OCI-LY1 (cell line): Measurements from ENCODE around the gene NOP56.
"Not testable (repeated sequence)": the region's sequence is repeated elsewhere in the genome, so short reads cannot be mapped to it uniquely, and the experiment has no call there.

ENCODE experiments used
- H2AFZ ChIP-seq: fragments of 200-600 bp; sonication (generic), shearing (Covaris generic); 2 replicates; pipeline ENCODE4 v1.6.0; 2014; ENCODE audit warnings: antibody characterized with exemption, mild to moderate bottlenecking, low read length
- H3F3A ChIP-seq: fragments of 200-600 bp; sonication (generic), shearing (Covaris generic); 2 replicates; pipeline ENCODE4 v1.6.0; 2014; ENCODE audit warnings: mild to moderate bottlenecking, antibody characterized with exemption, low read length, moderate library complexity; ENCODE audit not compliant: insufficient read depth
- H3K27ac ChIP-seq: fragments of 200-600 bp; sonication (generic); 2 replicates; pipeline ENCODE4 v1.5.1; 2014; ENCODE audit warnings: low read length, mixed run types, mild to moderate bottlenecking, low read depth; ENCODE audit not compliant: poor library complexity, severe bottlenecking
- H3K27me3 ChIP-seq: fragments of 200-600 bp; sonication (generic); 2 replicates; pipeline ENCODE4 v1.6.0; 2014; ENCODE audit warnings: antibody characterized with exemption, mild to moderate bottlenecking, low read length, moderate library complexity; ENCODE audit not compliant: insufficient read depth
- H3K36me3 ChIP-seq: fragments of 200-600 bp; sonication (generic); 2 replicates; pipeline ENCODE4 v1.6.1; 2014; ENCODE audit warnings: mild to moderate bottlenecking, antibody characterized with exemption, low read length, moderate library complexity, mixed read lengths; ENCODE audit not compliant: insufficient read depth
- H3K4me1 ChIP-seq: fragments of 200-600 bp; sonication (generic); 2 replicates; pipeline ENCODE4 v1.5.1; 2014; ENCODE audit warnings: mild to moderate bottlenecking, low read length, moderate library complexity; ENCODE audit not compliant: insufficient read depth, severe bottlenecking
- H3K4me2 ChIP-seq: fragments of 200-600 bp; sonication (generic), shearing (Covaris generic); 2 replicates; pipeline ENCODE4 v1.6.1; 2014; ENCODE audit warnings: low read length
- H3K4me3 ChIP-seq: fragments of 200-600 bp; sonication (generic); 2 replicates; pipeline ENCODE4 v1.5.1; 2014; ENCODE audit warnings: low read length, low read depth, mild to moderate bottlenecking, mixed read lengths; ENCODE audit not compliant: poor library complexity, severe bottlenecking
- H3K79me2 ChIP-seq: fragments of 200-600 bp; shearing (Covaris generic); 2 replicates; pipeline ENCODE4 v1.6.1; 2016; ENCODE audit warnings: mixed run types, low read length, mixed read lengths; ENCODE audit not compliant: insufficient read depth
- H3K9ac ChIP-seq: fragments of 200-600 bp; sonication (generic), shearing (Covaris generic); 2 replicates; pipeline ENCODE4 v1.6.1; 2014; ENCODE audit warnings: mild to moderate bottlenecking, low read length, mixed read lengths
- H3K9me2 ChIP-seq: fragments of 200-600 bp; sonication (generic), shearing (Covaris generic); 2 replicates; pipeline ENCODE4 v1.6.1; 2014; ENCODE audit warnings: low read depth, mild to moderate bottlenecking, low read length, mixed read lengths
- H3K9me3 ChIP-seq: fragments of 200-600 bp; shearing (Covaris generic); 2 replicates; pipeline ENCODE4 v1.6.1; 2014; ENCODE audit warnings: low read length, mixed read lengths
- H4K20me1 ChIP-seq: fragments of 200-600 bp; sonication (generic), shearing (Covaris generic); 2 replicates; pipeline ENCODE4 v1.6.0; 2016; ENCODE audit warnings: mild to moderate bottlenecking, low read length; ENCODE audit not compliant: insufficient read depth
- CTCF ChIP-seq: fragments of 200-600 bp; sonication (generic), shearing (Covaris generic); IDR thresholded peaks from 2 replicates; pipeline ENCODE4 v1.5.1; 2017; ENCODE audit warnings: mild to moderate bottlenecking, antibody characterized with exemption, low read length, moderate library complexity, mixed read lengths
- EZH2 ChIP-seq: fragments of 200-600 bp; sonication (generic), shearing (Covaris generic); IDR thresholded peaks from 2 replicates; pipeline ENCODE4 v1.8.0; 2017; ENCODE audit warnings: borderline replicate concordance, mixed run types, mild to moderate bottlenecking, antibody characterized with exemption, low read length, moderate library complexity, mixed read lengths

The NOP56 gene

GRCh38 chr20:2673453-2673852 is 21.0 kb downstream of the NOP56 start:
- H2AFZ ChIP-seq: no peak overlapping the region
- no peaks in the 10 kb centered on the region for H4K20me1 ChIP-seq
- no peak overlapping the region for H3K27ac ChIP-seq
- H3K4me3 ChIP-seq: no peak overlapping the region
- TF ChIP-seq CTCF: no peak
- no peak for TF ChIP-seq EZH2
- H3K9me3 ChIP-seq: no peaks in the 10 kb centered on the region
- no peaks in the 10 kb centered on the region for H3K4me1 ChIP-seq
- H3K9me2 ChIP-seq: no peaks in the 10 kb centered on the region
- H3K79me2 ChIP-seq: no peaks in the 10 kb centered on the region
- H3K27me3 ChIP-seq: peaks cover 4% of the 10 kb centered on the region; the same call in 1 of the 2 replicates
- no peaks in the 10 kb centered on the region for H3F3A ChIP-seq
- no peaks in the 10 kb centered on the region for H3K36me3 ChIP-seq
- H3K9ac ChIP-seq: no peak overlapping the region
- H3K4me2 ChIP-seq: no peak overlapping the region

GRCh38 chr20:2680046-2680445 is 27.6 kb downstream of the NOP56 start:
- H3K27ac ChIP-seq: no peak overlapping the region
- no peaks in the 10 kb centered on the region for H4K20me1 ChIP-seq
- no peaks in the 10 kb centered on the region for H3K9me3 ChIP-seq
- H3K4me3 ChIP-seq: no peak overlapping the region
- TF ChIP-seq EZH2: no peak
- TF ChIP-seq CTCF: no peak
- H3K4me1 ChIP-seq: no peaks in the 10 kb centered on the region
- no peak overlapping the region for H2AFZ ChIP-seq
- peaks cover 4% of the 10 kb centered on the region; the same call in 1 of the 2 replicates for H3K27me3 ChIP-seq
- no peaks in the 10 kb centered on the region for H3K36me3 ChIP-seq
- no peak overlapping the region for H3K4me2 ChIP-seq
- H3K9ac ChIP-seq: no peak overlapping the region
- H3K9me2 ChIP-seq: no peaks in the 10 kb centered on the region
- no peaks in the 10 kb centered on the region for H3K79me2 ChIP-seq
- H3F3A ChIP-seq: no peaks in the 10 kb centered on the region

- H4K20me1 ChIP-seq: not testable (repeated sequence)
These were observed 29.6 kb downstream of the NOP56 start for GRCh38 chr20:2682040-2682439.

DNA sequence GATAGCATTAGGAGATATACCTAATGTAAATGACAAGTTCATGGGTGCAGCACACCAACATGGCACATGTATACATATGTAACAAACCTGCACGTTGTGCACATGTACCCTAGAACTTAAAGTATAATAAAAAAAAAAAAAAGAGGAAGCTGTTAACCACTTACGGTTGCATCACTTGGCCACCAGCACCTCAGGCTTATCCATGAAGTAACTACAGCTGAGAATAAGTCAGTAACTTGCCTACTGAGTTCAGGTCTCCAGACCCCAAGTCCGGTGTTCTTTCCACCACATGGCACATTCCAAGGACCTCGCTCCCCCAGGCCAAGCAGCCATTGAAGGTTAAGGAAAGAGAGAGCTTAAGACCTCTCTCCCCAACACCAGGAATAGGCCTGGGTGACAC is 32.4 kb downstream of the NOP56 start:
- not testable (repeated sequence) for H3K9ac ChIP-seq, H3F3A ChIP-seq, H3K27ac ChIP-seq, H3K79me2 ChIP-seq, H3K9me3 ChIP-seq, H3K36me3 ChIP-seq, H3K27me3 ChIP-seq, H3K4me3 ChIP-seq, H2AFZ ChIP-seq, H4K20me1 ChIP-seq, H3K9me2 ChIP-seq, H3K4me2 ChIP-seq
- peaks cover 11% of the 10 kb centered on the region for H3K4me1 ChIP-seq

More at GRCh38 chr20:2682040-2682439, 29.6 kb downstream of the NOP56 start:
- H3K27ac ChIP-seq, H3K4me1 ChIP-seq, H3K79me2 ChIP-seq, H3F3A ChIP-seq, H2AFZ ChIP-seq, H3K36me3 ChIP-seq, H3K4me2 ChIP-seq, H3K9ac ChIP-seq, H3K27me3 ChIP-seq, H3K4me3 ChIP-seq, H3K9me2 ChIP-seq, H3K9me3 ChIP-seq: not testable (repeated sequence)
